RWPE2 (cell line): ENCODE results near the gene MET.

Source experiments
- ATAC-seq: fragments of 200-7000 bp; cut with Tn5 transposase; 3 replicates; pipeline ENCODE4 v1.9.1; 2021; ENCODE audit warnings: low read depth
- DNase-seq: peaks from one replicate; pipeline ENCODE4 v3.0.0-alpha.2; 2020; ENCODE audit warnings: low spot score
- H3K27ac ChIP-seq: fragments of 450-650 bp; 2 replicates; pipeline ENCODE4 v1.5.1; 2017; ENCODE audit warnings: mild to moderate bottlenecking; ENCODE audit not compliant: poor library complexity, severe bottlenecking
- H3K27me3 ChIP-seq: fragments of 250-450 bp; sonication (Bioruptor Pico); 2 replicates; pipeline ENCODE4 v1.5.1; 2021; ENCODE audit warnings: mild to moderate bottlenecking, moderate library complexity; ENCODE audit not compliant: insufficient read depth, poor library complexity, severe bottlenecking
- H3K36me3 ChIP-seq: fragments of 250-450 bp; sonication (Bioruptor Pico); 2 replicates; pipeline ENCODE4 v1.5.1; 2020; ENCODE audit warnings: low read depth, mild to moderate bottlenecking, moderate library complexity
- H3K4me1 ChIP-seq: fragments of 250-450 bp; sonication (Bioruptor Pico); 2 replicates; pipeline ENCODE4 v1.5.1; 2021; ENCODE audit warnings: mild to moderate bottlenecking, moderate library complexity; ENCODE audit not compliant: insufficient read depth, poor library complexity, severe bottlenecking
- H3K4me3 ChIP-seq: fragments of 250-450 bp; sonication (Bioruptor Pico); 2 replicates; pipeline ENCODE4 v1.5.1; 2021; ENCODE audit warnings: mild to moderate bottlenecking, moderate library complexity; ENCODE audit not compliant: severe bottlenecking
- H3K9me3 ChIP-seq: fragments of 250-450 bp; sonication (Bioruptor Pico); 2 replicates; pipeline ENCODE4 v1.5.1; 2021; ENCODE audit warnings: mild to moderate bottlenecking, moderate library complexity; ENCODE audit not compliant: severe bottlenecking
- TF ChIP-seq, protein P1 (sequence below): fragments of 450-650 bp; IDR thresholded peaks from one replicate; pipeline ENCODE4 v1.5.1; 2017; ENCODE audit warnings: mild to moderate bottlenecking, moderate library complexity; ENCODE audit not compliant: poor library complexity, severe bottlenecking

The MET gene

DNA sequence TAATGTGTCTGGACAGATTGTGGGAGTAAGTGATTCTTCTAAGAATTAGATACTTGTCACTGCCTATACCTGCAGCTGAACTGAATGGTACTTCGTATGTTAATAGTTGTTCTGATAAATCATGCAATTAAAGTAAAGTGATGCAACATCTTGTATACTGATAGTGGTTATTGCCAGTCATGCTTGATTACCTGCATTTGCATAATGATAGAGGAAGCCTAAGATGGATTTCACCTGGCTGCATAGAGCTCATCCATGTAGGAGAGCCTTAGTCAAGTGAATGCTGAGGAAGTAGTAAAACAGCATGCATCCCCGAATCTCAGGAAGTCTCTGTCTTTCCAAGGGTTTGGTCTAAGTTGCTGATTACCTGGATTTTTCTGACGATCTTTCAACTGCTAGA is 126.2 kb downstream of the MET start:
- peaks cover 34% of the 10 kb centered on the region for H3K36me3 ChIP-seq
- H3K27me3 ChIP-seq, result no peaks in the 10 kb centered on the region
- ATAC-seq (no peak), DNase-seq (no peak)
- H3K4me3 ChIP-seq, result no peak overlapping the region
- TF ChIP-seq, protein P1, sequence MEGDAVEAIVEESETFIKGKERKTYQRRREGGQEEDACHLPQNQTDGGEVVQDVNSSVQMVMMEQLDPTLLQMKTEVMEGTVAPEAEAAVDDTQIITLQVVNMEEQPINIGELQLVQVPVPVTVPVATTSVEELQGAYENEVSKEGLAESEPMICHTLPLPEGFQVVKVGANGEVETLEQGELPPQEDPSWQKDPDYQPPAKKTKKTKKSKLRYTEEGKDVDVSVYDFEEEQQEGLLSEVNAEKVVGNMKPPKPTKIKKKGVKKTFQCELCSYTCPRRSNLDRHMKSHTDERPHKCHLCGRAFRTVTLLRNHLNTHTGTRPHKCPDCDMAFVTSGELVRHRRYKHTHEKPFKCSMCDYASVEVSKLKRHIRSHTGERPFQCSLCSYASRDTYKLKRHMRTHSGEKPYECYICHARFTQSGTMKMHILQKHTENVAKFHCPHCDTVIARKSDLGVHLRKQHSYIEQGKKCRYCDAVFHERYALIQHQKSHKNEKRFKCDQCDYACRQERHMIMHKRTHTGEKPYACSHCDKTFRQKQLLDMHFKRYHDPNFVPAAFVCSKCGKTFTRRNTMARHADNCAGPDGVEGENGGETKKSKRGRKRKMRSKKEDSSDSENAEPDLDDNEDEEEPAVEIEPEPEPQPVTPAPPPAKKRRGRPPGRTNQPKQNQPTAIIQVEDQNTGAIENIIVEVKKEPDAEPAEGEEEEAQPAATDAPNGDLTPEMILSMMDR, result no peak
- H3K27ac ChIP-seq, result peak overlapping the region; percentile 21
- no peaks in the 10 kb centered on the region for H3K9me3 ChIP-seq
- peaks cover 36% of the 10 kb centered on the region for H3K4me1 ChIP-seq

DNA sequence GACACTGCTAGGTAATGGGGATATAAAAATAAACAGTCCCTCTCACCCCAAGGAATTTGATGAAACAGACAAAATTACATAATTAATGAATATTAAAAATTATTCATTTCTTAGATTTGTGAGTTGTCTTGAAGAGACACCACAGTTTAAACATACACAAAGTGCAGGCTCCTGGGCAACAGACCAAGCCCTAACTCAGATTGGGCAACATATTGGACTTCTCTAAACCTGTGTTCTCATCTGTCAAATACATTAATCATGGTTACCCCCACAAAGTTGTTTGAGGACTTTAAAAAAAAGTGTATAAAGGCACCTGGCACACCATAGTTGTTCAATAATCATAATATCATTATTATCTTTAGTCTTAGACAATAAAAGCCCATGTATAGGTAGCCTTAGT is 127.9 kb downstream of the MET start:
- no peak overlapping the region for H3K4me3 ChIP-seq
- DNase-seq (no peak), ATAC-seq (no peak)
- H3K27me3 ChIP-seq, result no peaks in the 10 kb centered on the region
- H3K27ac ChIP-seq, result peak overlapping the region; percentile 79
- H3K4me1 ChIP-seq, result peaks cover 36% of the 10 kb centered on the region
- peaks cover 30% of the 10 kb centered on the region for H3K36me3 ChIP-seq
- no peaks in the 10 kb centered on the region for H3K9me3 ChIP-seq
- TF ChIP-seq, protein P1, result no peak

DNA sequence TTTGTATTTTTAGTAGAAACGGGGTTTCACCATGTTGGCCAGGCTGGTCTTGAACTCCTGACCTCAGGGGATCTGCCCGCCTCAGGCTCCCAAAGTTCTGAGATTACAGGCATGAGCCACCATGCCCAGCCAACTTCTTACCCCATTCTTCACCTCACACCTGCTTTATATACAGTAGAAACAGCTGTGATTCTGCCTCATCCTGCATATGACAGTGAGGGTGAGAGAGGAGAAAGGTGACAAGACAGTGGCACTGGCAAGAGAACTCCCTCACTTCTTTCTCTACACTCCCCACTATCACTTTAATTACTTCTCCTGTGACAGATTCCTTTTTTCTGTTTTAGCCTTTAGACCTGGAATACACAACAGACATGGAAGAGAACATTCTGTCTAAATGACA is 128.6 kb downstream of the MET start:
- no peak for DNase-seq
- peaks cover 36% of the 10 kb centered on the region for H3K4me1 ChIP-seq
- peak overlapping the region; percentile 79 for H3K27ac ChIP-seq
- TF ChIP-seq, protein P1, result no peak
- peaks cover 25% of the 10 kb centered on the region for H3K36me3 ChIP-seq
- ATAC-seq, result peak; percentile 11; the same call in 2 of the 3 replicates
- no peak overlapping the region for H3K4me3 ChIP-seq
- no peaks in the 10 kb centered on the region for H3K27me3 ChIP-seq
- no peaks in the 10 kb centered on the region for H3K9me3 ChIP-seq

DNA sequence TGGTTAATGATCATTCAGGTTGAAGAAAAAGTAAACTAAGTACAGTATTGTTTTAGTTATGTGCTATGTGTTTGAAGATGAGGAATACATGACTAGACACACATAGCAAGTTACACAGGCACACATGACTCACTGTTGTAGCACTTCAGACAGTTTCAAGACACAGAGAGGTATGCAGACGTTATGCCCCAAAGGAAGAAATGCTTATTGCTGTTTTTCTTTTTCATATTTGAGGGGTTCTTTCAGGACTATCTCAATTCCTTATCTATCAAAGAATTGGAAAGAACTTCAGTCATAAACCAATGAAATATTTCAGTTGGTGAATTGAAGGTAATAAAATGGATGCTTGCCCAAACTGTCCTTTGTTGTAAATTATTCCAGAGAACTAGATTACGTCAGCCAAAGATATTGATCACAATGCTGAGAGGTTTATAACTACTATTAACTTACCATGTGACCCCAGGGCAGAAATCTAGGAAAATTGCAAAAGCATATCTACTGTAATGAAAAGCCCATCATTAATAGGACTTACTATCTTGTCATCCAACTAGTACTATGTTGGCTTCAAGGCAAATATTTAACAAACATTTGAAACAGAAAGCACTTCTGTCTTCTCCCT is 129.2 kb downstream of the MET start:
- ATAC-seq (peak; percentile 95), DNase-seq (no peak)
- Histone ChIP-seq H3K4me1 (peaks cover 36% of the 10 kb centered on the region), H3K36me3 (peaks cover 19% of the 10 kb centered on the region), H3K27ac (peak overlapping the region; percentile 79), H3K27me3 (no peaks in the 10 kb centered on the region), H3K9me3 (no peaks in the 10 kb centered on the region), H3K4me3 (no peak overlapping the region)
- TF ChIP-seq, protein P1, result no peak

DNA sequence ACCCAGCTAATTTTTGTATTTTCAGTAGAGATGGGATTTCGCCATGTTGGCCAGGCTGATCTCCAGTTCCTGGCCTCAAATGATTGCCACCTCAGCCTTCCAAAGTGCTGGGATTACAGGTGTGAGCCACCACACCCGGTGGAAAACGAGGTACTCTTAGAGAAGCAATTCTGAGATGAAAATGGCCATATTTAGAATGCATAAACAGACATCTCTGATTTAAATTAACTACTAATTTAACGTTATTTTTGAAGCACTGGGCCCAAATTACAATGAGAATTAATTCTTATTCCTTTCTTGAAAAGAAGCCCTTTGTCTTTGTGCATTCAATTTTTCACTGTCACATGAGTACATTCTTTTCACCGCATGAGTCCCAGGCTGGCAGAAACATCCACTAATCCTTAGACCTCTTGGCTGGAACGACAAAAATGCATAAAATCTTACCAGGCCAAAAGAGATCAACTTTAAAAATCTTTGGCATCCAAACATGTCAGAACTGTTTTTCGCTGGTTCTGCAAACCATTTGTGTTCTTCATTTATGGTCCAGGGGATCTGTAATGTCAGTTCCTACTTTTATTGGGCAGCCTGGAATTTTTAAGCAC is 130.2 kb downstream of the MET start:
- Histone ChIP-seq H3K36me3 (peaks cover 9% of the 10 kb centered on the region), H3K4me1 (peaks cover 36% of the 10 kb centered on the region), H3K27me3 (no peaks in the 10 kb centered on the region), H3K9me3 (no peaks in the 10 kb centered on the region), H3K4me3 (no peak overlapping the region), H3K27ac (peak overlapping the region; percentile 79)
- DNase-seq (no peak), ATAC-seq (no peak)
- TF ChIP-seq, protein P1, result no peak
